Measurements from ENCODE around the gene MED12.

The MED12 gene

DNA sequence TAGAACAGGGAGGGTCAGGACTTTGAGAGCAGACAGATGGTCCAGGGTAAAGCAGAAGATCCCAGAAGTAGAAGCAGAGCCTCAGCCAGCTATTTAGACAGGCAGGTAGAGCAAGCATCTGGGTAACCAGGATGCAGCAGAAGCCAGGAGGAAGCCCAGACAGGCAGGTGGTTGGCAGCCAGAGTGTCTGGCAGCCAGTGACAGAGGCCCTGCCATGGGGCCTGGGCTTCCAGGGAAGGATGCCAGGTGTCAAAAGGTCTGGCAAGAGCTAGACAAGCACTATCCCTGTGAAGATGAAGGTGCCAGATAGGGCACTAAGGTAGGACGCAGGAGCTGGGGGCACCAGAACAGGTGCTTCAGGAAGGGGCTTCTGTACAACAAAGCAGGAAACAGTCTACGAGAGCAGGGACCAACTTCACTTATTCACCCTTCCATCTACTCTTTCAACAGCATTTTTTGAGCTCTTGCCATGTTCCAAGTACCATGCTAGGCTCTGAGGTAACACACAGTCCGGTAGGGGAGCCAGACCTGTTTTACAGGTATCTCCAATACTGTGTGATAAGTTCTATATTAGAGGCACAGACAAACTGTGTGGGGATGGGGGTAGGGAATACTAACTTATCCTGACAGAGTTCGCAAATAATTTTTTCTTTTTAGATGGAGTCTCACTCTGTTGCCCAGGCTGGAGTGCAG, 66.6 kb downstream of the MED12 start:
- no peaks in the 10 kb centered on the region for H3K9me3 ChIP-seq (ENCODE audit: control insufficient read depth, low read length)
- no peak overlapping the region for H3K4me3 ChIP-seq (ENCODE audit: low read depth, low read length)
- H3K4me2 ChIP-seq (ENCODE audit: low read length): no peak overlapping the region
- no peak for TF ChIP-seq CTCF (IDR thresholded peaks at IDR 0.05)
- H3K27me3 ChIP-seq (ENCODE audit: control insufficient read depth, insufficient read depth, low read length): no peaks in the 10 kb centered on the region
- H3K27ac ChIP-seq: no peak overlapping the region
- H3K4me1 ChIP-seq: peaks cover 7% of the 10 kb centered on the region
- no peaks in the 10 kb centered on the region for H3K79me2 ChIP-seq
- no peak overlapping the region for H3K9ac ChIP-seq
- H3K36me3 ChIP-seq (ENCODE audit: control insufficient read depth, insufficient read depth, low read length): no peaks in the 10 kb centered on the region
- peak overlapping the region; percentile 46 for H2AFZ ChIP-seq

DNA sequence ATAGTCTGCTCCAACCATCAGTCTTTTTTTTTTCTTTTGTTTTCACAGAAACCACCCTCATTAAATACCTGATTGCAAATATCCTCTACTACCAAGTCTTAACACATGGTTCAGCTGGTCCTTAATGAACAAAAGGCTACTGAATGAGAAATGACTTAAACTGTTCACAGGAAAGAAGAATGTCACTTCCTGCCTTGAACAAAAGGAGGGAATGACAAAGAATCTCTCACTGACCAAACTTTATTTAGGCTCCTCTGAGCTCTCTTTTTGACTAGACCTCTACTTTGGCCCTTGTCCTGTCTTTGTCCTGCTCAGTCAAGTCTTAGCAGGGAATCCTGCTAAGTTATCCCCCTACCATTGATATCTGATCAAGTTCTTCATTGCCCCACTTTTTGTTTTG, 72.9 kb downstream of the MED12 start:
- H3K9ac ChIP-seq: no peak overlapping the region
- H3K27ac ChIP-seq: no peak overlapping the region
- H3K4me1 ChIP-seq: no peaks in the 10 kb centered on the region
- no peaks in the 10 kb centered on the region for H3K79me2 ChIP-seq
- no peaks in the 10 kb centered on the region for H3K9me3 ChIP-seq (ENCODE audit: control insufficient read depth, low read length)
- H3K36me3 ChIP-seq (ENCODE audit: control insufficient read depth, insufficient read depth, low read length): no peaks in the 10 kb centered on the region
- H3K4me3 ChIP-seq (ENCODE audit: low read depth, low read length): no peak overlapping the region
- H3K4me2 ChIP-seq (ENCODE audit: low read length): no peak overlapping the region
- H3K27me3 ChIP-seq (ENCODE audit: control insufficient read depth, insufficient read depth, low read length): no peaks in the 10 kb centered on the region
- H2AFZ ChIP-seq: no peak overlapping the region
- no peak for TF ChIP-seq CTCF (IDR thresholded peaks at IDR 0.05)
